B cell (primary cell): ENCODE measurements around the gene CACHD1. TPM values are rescaled to one million over a fixed set of nuclear protein-coding genes. Genes with fewer than 3 reads are reported as not detected.

Experiments used
- ATAC-seq: fragments of 200-7000 bp; cut with Tn5 transposase; one replicate; pipeline ENCODE4 v1.10.0; 2021; ENCODE audit warnings: low read depth, mild to moderate bottlenecking, moderate number of reproducible peaks, moderate library complexity
- CTCF ChIA-PET: fragments of 350-600 bp; sonication (Branson Sonifier 250); formaldehyde crosslinking; loops from one replicate; lab custom pipeline; 2021; ENCODE audit warnings: antibody characterized with exemption, inconsistent platforms; lab: Charles Lee
- POLR2A ChIA-PET: fragments of 350-600 bp; sonication (Branson Sonifier 250); formaldehyde crosslinking; loops from one replicate; lab custom pipeline; 2021; ENCODE audit warnings: antibody characterized with exemption; lab: Charles Lee
- DNase-seq: peaks from one replicate; pipeline ENCODE4 v3.0.0; 2013
- H2AFZ ChIP-seq: 2 replicates; pipeline ENCODE4 v1.6.1; 2012; ENCODE audit warnings: mild to moderate bottlenecking, low read depth, low read length; ENCODE audit not compliant: insufficient read depth, poor library complexity, severe bottlenecking
- H3K27ac ChIP-seq, 2 donors: 1 replicate in 1 of 2; 2 replicates in 1 of 2; pipeline ENCODE4 v1.5.1; 2012 to 2013; ENCODE audit warnings: low read length in 2 of 2, mild to moderate bottlenecking in 2 of 2, moderate library complexity in 1 of 2
- H3K27me3 ChIP-seq, 4 experiments: fragments of 200-600 bp in 1 of 4; sonication (generic) in 1 of 4; replicated peaks in 1 of 4; 1 replicate in 2 of 4; 2 replicates in 2 of 4; pipeline versions ENCODE4 v1.6.1 to v1.7.0; 2013 to 2016; ENCODE audit warnings: low read length in 3 of 4, mild to moderate bottlenecking in 2 of 4, mixed read lengths in 1 of 4, moderate library complexity in 1 of 4; ENCODE audit not compliant: insufficient read depth in 4 of 4, control insufficient read depth in 3 of 4; ENCODE audit errors: control extremely low read depth in 1 of 4
- H3K36me3 ChIP-seq, 2 experiments: replicated peaks in 1 of 2; 1 replicate in 1 of 2; 2 replicates in 1 of 2; pipeline versions ENCODE4 v1.6.1 to v1.7.1; 2013; ENCODE audit warnings: low read length in 1 of 2; ENCODE audit not compliant: insufficient read depth in 2 of 2, control insufficient read depth in 1 of 2; ENCODE audit errors: control extremely low read depth in 1 of 2, extremely low read depth in 1 of 2
- H3K4me1 ChIP-seq, 2 donors: fragments of 200-600 bp in 1 of 2; sonication (generic) in 1 of 2; 1 replicate in 1 of 2; 2 replicates in 1 of 2; pipeline versions ENCODE4 v1.5.1 to v1.6.1; 2013 to 2017; ENCODE audit warnings: low read length in 2 of 2; ENCODE audit not compliant: control insufficient read depth in 2 of 2, insufficient read depth in 2 of 2
- H3K4me2 ChIP-seq: replicated peaks from 2 replicates; pipeline ENCODE3; 2012; ENCODE audit warnings: mild to moderate bottlenecking, low read depth, low read length; ENCODE audit not compliant: poor library complexity, severe bottlenecking
- H3K4me3 ChIP-seq, 5 experiments: fragments of 200-600 bp in 1 of 5; sonication (generic) in 1 of 5; 1 replicate in 3 of 5; 2 replicates in 2 of 5; pipeline versions ENCODE4 v1.5.1 to v1.7.0; 2011 to 2016; ENCODE audit warnings: low read length in 4 of 5, mild to moderate bottlenecking in 4 of 5, low read depth in 2 of 5, control low read depth in 1 of 5, moderate library complexity in 1 of 5; ENCODE audit not compliant: insufficient read depth in 1 of 5; ENCODE audit errors: control extremely low read depth in 1 of 5, extremely low read depth in 1 of 5
- H3K79me2 ChIP-seq: fragments of 200-600 bp; sonication (generic); one replicate; pipeline ENCODE4 v1.6.0; 2016; ENCODE audit warnings: low read length; ENCODE audit not compliant: control insufficient read depth, insufficient read depth
- H3K9ac ChIP-seq: fragments of 200-600 bp; sonication (generic); 2 replicates; pipeline ENCODE4 v1.6.1; 2017; ENCODE audit warnings: mild to moderate bottlenecking, low read length, moderate library complexity
- H3K9me3 ChIP-seq, 3 donors: one replicate each; pipeline versions ENCODE4 v1.6.1 to v1.7.1; 2013; ENCODE audit warnings: low read length in 2 of 3; ENCODE audit not compliant: control insufficient read depth in 2 of 3, insufficient read depth in 1 of 3; ENCODE audit errors: control extremely low read depth in 1 of 3
- H4K20me1 ChIP-seq: 2 replicates; pipeline ENCODE4 v1.6.0; 2012; ENCODE audit warnings: mild to moderate bottlenecking, low read length; ENCODE audit not compliant: insufficient read depth, control insufficient read depth, poor library complexity, severe bottlenecking
- H3K27ac Mint-ChIP-seq: one replicate; pipeline ENCODE4 v1.8.0; 2021; ENCODE audit warnings: mixed read lengths
- H3K27me3 Mint-ChIP-seq: one replicate; pipeline ENCODE4 v1.8.0; 2021; ENCODE audit warnings: mixed read lengths
- H3K4me1 Mint-ChIP-seq: one replicate; pipeline ENCODE4 v1.8.0; 2021; ENCODE audit warnings: mixed read lengths
- H3K4me3 Mint-ChIP-seq: one replicate; pipeline ENCODE4 v1.8.0; 2021; ENCODE audit warnings: mixed read lengths
- H3K9me3 Mint-ChIP-seq: one replicate; pipeline ENCODE4 v1.8.0; 2022; ENCODE audit warnings: mixed read lengths; ENCODE audit not compliant: insufficient read depth
- EZH2 ChIP-seq: IDR thresholded peaks from 2 replicates; pipeline ENCODE4 v1.6.1; 2012; ENCODE audit warnings: borderline replicate concordance, low read depth, mild to moderate bottlenecking, moderate library complexity, low read length; ENCODE audit not compliant: insufficient read depth, poor library complexity, severe bottlenecking
- intact Hi-C: fragments of 100-400 bp; cut with micrococcal nuclease; formaldehyde crosslinking; loops from one replicate; pipeline ENCODE4 v1.10.0; 2022
- polyA plus RNA-seq: library from polyadenylated mRNA; depleted of rRNA; stranded (reverse); fragments of >200 nt; gene quantifications from 2 replicates; pipeline ENCODE4 v1.2.3, GENCODE V29; 2012
- total RNA-seq, 2 donors: library from RNA; stranded (reverse); fragments of 120-200 nt in 1 of 2; gene quantifications; 1 replicate in 1 of 2; 2 replicates in 1 of 2; pipeline versions ENCODE4 v1.2.3 to v1.2.4, GENCODE V29; 2013 to 2022
- TF ChIP-seq, protein P1 (sequence below): fragments of 200-600 bp; IDR thresholded peaks from one replicate; pipeline ENCODE4 v1.8.0; 2022; ENCODE audit warnings: antibody characterized with exemption, mild to moderate bottlenecking

The CACHD1 gene
- total and polyA plus RNA-seq, 2 donors (not counting 1 experiment from before 2014, with no cell fraction given), result not detected

DNA sequence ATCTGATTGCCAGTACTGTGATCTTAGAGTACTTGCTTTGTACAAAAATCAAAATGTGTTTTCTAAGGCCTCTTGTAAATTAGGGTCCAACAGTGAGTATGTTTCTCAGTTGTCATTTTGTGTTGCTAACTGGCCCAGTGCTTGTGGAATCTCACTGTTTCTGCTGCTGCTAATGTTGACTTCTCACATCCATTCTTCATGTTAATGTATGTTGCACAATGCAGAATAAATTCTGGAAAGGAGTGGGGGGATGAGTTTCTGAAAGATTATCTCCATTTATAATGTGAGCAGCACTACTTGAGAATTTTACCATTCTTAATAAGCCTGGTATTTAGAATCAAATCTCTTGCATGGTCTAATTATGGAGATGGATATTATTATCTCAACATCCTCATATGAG, 57.9 kb downstream of the CACHD1 start:
- ATAC-seq (no peak), DNase-seq (no peak)
- H2AFZ ChIP-seq, result no peak overlapping the region
- H3K27ac Mint-ChIP-seq, result no peak overlapping the region
- H3K27me3 Mint-ChIP-seq, result peaks cover 5% of the 10 kb centered on the region
- ChIA-PET POLR2A (no interaction called here), CTCF (no interaction called here)
- H3K4me3 ChIP-seq, result no peak overlapping the region
- H3K9me3 Mint-ChIP-seq, result no peaks in the 10 kb centered on the region
- H3K4me1 ChIP-seq, result no peaks in the 10 kb centered on the region
- H3K36me3 ChIP-seq, result no peaks in the 10 kb centered on the region
- no peaks in the 10 kb centered on the region for H4K20me1 ChIP-seq
- no peaks in the 10 kb centered on the region for H3K79me2 ChIP-seq
- H3K27me3 ChIP-seq, result no peaks in the 10 kb centered on the region
- intact Hi-C loops, result no loop called here
- H3K4me2 ChIP-seq, result no peak overlapping the region
- no peak overlapping the region for H3K4me3 Mint-ChIP-seq
- peaks cover 0 to under 1% (median 0%) of the 10 kb centered on the region in 3 donors for H3K9me3 ChIP-seq
- no peak overlapping the region for H3K9ac ChIP-seq
- H3K27ac ChIP-seq, result no peak overlapping the region
- H3K4me1 Mint-ChIP-seq, result no peaks in the 10 kb centered on the region
- TF ChIP-seq, protein P1, sequence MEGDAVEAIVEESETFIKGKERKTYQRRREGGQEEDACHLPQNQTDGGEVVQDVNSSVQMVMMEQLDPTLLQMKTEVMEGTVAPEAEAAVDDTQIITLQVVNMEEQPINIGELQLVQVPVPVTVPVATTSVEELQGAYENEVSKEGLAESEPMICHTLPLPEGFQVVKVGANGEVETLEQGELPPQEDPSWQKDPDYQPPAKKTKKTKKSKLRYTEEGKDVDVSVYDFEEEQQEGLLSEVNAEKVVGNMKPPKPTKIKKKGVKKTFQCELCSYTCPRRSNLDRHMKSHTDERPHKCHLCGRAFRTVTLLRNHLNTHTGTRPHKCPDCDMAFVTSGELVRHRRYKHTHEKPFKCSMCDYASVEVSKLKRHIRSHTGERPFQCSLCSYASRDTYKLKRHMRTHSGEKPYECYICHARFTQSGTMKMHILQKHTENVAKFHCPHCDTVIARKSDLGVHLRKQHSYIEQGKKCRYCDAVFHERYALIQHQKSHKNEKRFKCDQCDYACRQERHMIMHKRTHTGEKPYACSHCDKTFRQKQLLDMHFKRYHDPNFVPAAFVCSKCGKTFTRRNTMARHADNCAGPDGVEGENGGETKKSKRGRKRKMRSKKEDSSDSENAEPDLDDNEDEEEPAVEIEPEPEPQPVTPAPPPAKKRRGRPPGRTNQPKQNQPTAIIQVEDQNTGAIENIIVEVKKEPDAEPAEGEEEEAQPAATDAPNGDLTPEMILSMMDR, result no peak
- no peak for TF ChIP-seq EZH2

DNA sequence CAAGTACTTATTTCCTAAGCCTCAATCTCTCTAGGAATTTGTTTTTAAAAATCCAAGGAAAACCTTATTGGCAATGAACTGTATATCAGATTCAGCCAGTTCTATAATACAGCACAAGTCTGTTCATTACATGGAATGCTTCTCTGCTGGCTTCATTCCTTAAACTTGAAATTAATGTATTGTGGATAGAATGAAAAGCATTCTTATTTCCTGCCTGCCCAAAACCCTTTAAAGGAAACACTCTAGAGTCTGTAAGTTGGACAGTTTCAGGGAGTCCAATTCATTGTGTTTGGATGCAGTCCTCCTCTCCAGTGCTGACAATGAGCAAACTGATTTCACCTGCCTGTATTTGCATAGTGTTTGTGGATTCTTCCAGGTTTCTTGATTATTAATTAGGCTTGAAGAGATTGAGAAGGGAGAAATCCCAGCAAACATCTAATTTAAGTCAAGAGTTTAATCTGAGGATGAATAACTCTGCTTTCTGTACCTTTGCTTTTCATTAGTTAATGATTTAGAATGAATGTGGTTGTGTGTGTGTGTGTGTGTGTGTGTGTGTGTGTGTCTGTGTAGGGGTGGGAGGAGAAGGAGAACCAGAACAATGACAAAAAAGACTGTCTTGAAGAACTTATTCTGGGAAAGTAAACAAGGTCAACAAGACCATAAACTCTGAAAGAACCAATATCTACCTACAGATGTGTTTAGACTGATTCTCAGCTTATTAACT, 61.2 kb downstream of the CACHD1 start:
- ATAC-seq, result no peak
- intact Hi-C loops, result no loop called here

More for the DNA sequence above, 61.2 kb downstream of the CACHD1 start:
- H3K27me3 Mint-ChIP-seq, result peaks cover 10% of the 10 kb centered on the region
- no peaks in the 10 kb centered on the region for H4K20me1 ChIP-seq
- H3K4me1 ChIP-seq, result no peaks in the 10 kb centered on the region
- no peak for TF ChIP-seq EZH2
- TF ChIP-seq, protein P1, result no peak
- POLR2A ChIA-PET, result no interaction called here
- H3K4me3 ChIP-seq, result no peak overlapping the region
- H3K79me2 ChIP-seq, result no peaks in the 10 kb centered on the region
- H3K4me2 ChIP-seq, result no peak overlapping the region
- no peaks in the 10 kb centered on the region for H3K27me3 ChIP-seq
- no peak overlapping the region for H2AFZ ChIP-seq
- no peak overlapping the region for H3K4me3 Mint-ChIP-seq
- H3K9me3 ChIP-seq, result no peaks in the 10 kb centered on the region
- H3K27ac Mint-ChIP-seq, result no peak overlapping the region
- no peaks in the 10 kb centered on the region for H3K4me1 Mint-ChIP-seq
- H3K27ac ChIP-seq, result no peak overlapping the region
- no peak overlapping the region for H3K9ac ChIP-seq
- H3K9me3 Mint-ChIP-seq, result no peaks in the 10 kb centered on the region
- no peak for DNase-seq
- CTCF ChIA-PET, result no interaction called here
- H3K36me3 ChIP-seq, result no peaks in the 10 kb centered on the region
